ENCODE measurements around the gene WBP4.
"Not testable (repeated sequence)": the region's sequence is repeated elsewhere in the genome, so short reads cannot be mapped to it uniquely, and the experiment has no call there.

WBP4 gene

GRCh38 chr13:41042419-41042818 is 18.9 kb upstream of the WBP4 start:
- H3K27me3 ChIP-seq (replicated peaks; ENCODE audit: control insufficient read depth, insufficient read depth, low read length, poor library complexity, severe bottlenecking); H3K27ac ChIP-seq (ENCODE audit: insufficient read depth, low read length, poor library complexity, severe bottlenecking); H3K4me1 ChIP-seq (ENCODE audit: control insufficient read depth, insufficient read depth, low read length, poor library complexity, severe bottlenecking); H3K36me3 ChIP-seq (ENCODE audit: control insufficient read depth, insufficient read depth, low read length); DNase-seq; H3K9me3 ChIP-seq (ENCODE audit: control insufficient read depth, low read length); H3K4me3 ChIP-seq (ENCODE audit: insufficient read depth, low read depth, low read length, poor library complexity, severe bottlenecking): not testable (repeated sequence)

GRCh38 chr13:41048640-41049039 is 12.7 kb upstream of the WBP4 start:
- no peaks in the 10 kb centered on the region for H3K27me3 ChIP-seq (replicated peaks; ENCODE audit: control insufficient read depth, insufficient read depth, low read length, poor library complexity, severe bottlenecking)
- no peaks in the 10 kb centered on the region for H3K9me3 ChIP-seq (ENCODE audit: control insufficient read depth, low read length)
- H3K4me3 ChIP-seq (ENCODE audit: insufficient read depth, low read depth, low read length, poor library complexity, severe bottlenecking), result no peak overlapping the region
- no peak for DNase-seq
- H3K36me3 ChIP-seq (ENCODE audit: control insufficient read depth, insufficient read depth, low read length), result no peaks in the 10 kb centered on the region
- no peaks in the 10 kb centered on the region for H3K4me1 ChIP-seq (ENCODE audit: control insufficient read depth, insufficient read depth, low read length, poor library complexity, severe bottlenecking)
- no peak overlapping the region for H3K27ac ChIP-seq (ENCODE audit: insufficient read depth, low read length, poor library complexity, severe bottlenecking)

GRCh38 chr13:41049480-41050440 is 11.5 kb upstream of the WBP4 start:
- no peak for DNase-seq
- H3K27ac ChIP-seq (ENCODE audit: insufficient read depth, low read length, poor library complexity, severe bottlenecking), result no peak overlapping the region

GRCh38 chr13:41052441-41052840 is 8.9 kb upstream of the WBP4 start:
- Histone ChIP-seq H3K4me3 (ENCODE audit: insufficient read depth, low read depth, low read length, poor library complexity, severe bottlenecking) (no peak overlapping the region), H3K27ac (ENCODE audit: insufficient read depth, low read length, poor library complexity, severe bottlenecking) (no peak overlapping the region), H3K9me3 (ENCODE audit: control insufficient read depth, low read length) (no peaks in the 10 kb centered on the region), H3K4me1 (ENCODE audit: control insufficient read depth, insufficient read depth, low read length, poor library complexity, severe bottlenecking) (peaks cover 4% of the 10 kb centered on the region), H3K27me3 (replicated peaks; ENCODE audit: control insufficient read depth, insufficient read depth, low read length, poor library complexity, severe bottlenecking) (no peaks in the 10 kb centered on the region), H3K36me3 (ENCODE audit: control insufficient read depth, insufficient read depth, low read length) (no peaks in the 10 kb centered on the region)
- no peak for DNase-seq

More at GRCh38 chr13:41049480-41050440, 11.5 kb upstream of the WBP4 start:
- Histone ChIP-seq H3K9me3 (ENCODE audit: control insufficient read depth, low read length) (no peaks in the 10 kb centered on the region), H3K4me1 (ENCODE audit: control insufficient read depth, insufficient read depth, low read length, poor library complexity, severe bottlenecking) (peaks cover 4% of the 10 kb centered on the region), H3K27me3 (replicated peaks; ENCODE audit: control insufficient read depth, insufficient read depth, low read length, poor library complexity, severe bottlenecking) (no peaks in the 10 kb centered on the region), H3K36me3 (ENCODE audit: control insufficient read depth, insufficient read depth, low read length) (no peaks in the 10 kb centered on the region), H3K4me3 (ENCODE audit: insufficient read depth, low read depth, low read length, poor library complexity, severe bottlenecking) (no peak overlapping the region)

GRCh38 chr13:41053384-41053826 is 7.9 kb upstream of the WBP4 start:
- Histone ChIP-seq H3K27ac (ENCODE audit: insufficient read depth, low read length, poor library complexity, severe bottlenecking) (no peak overlapping the region), H3K36me3 (ENCODE audit: control insufficient read depth, insufficient read depth, low read length) (no peaks in the 10 kb centered on the region), H3K4me1 (ENCODE audit: control insufficient read depth, insufficient read depth, low read length, poor library complexity, severe bottlenecking) (peaks cover 4% of the 10 kb centered on the region), H3K9me3 (ENCODE audit: control insufficient read depth, low read length) (no peaks in the 10 kb centered on the region), H3K27me3 (replicated peaks; ENCODE audit: control insufficient read depth, insufficient read depth, low read length, poor library complexity, severe bottlenecking) (no peaks in the 10 kb centered on the region), H3K4me3 (ENCODE audit: insufficient read depth, low read depth, low read length, poor library complexity, severe bottlenecking) (no peak overlapping the region)
- no peak for DNase-seq

- Histone ChIP-seq H3K27me3 (replicated peaks; ENCODE audit: control insufficient read depth, insufficient read depth, low read length, poor library complexity, severe bottlenecking) (no peaks in the 10 kb centered on the region), H3K4me3 (ENCODE audit: insufficient read depth, low read depth, low read length, poor library complexity, severe bottlenecking) (no peak overlapping the region), H3K27ac (ENCODE audit: insufficient read depth, low read length, poor library complexity, severe bottlenecking) (no peak overlapping the region), H3K4me1 (ENCODE audit: control insufficient read depth, insufficient read depth, low read length, poor library complexity, severe bottlenecking) (peaks cover 4% of the 10 kb centered on the region), H3K36me3 (ENCODE audit: control insufficient read depth, insufficient read depth, low read length) (no peaks in the 10 kb centered on the region), H3K9me3 (ENCODE audit: control insufficient read depth, low read length) (no peaks in the 10 kb centered on the region)
- peak in 1 of 3 donors; percentile 21 for DNase-seq
Observed at GRCh38 chr13:41054212-41054877, 7.0 kb upstream of the WBP4 start.

- Histone ChIP-seq H3K4me1 (ENCODE audit: control insufficient read depth, insufficient read depth, low read length, poor library complexity, severe bottlenecking) (peaks cover 4% of the 10 kb centered on the region), H3K9me3 (ENCODE audit: control insufficient read depth, low read length) (no peaks in the 10 kb centered on the region), H3K27ac (ENCODE audit: insufficient read depth, low read length, poor library complexity, severe bottlenecking) (no peak overlapping the region), H3K36me3 (ENCODE audit: control insufficient read depth, insufficient read depth, low read length) (no peaks in the 10 kb centered on the region), H3K27me3 (replicated peaks; ENCODE audit: control insufficient read depth, insufficient read depth, low read length, poor library complexity, severe bottlenecking) (no peaks in the 10 kb centered on the region), H3K4me3 (ENCODE audit: insufficient read depth, low read depth, low read length, poor library complexity, severe bottlenecking) (no peak overlapping the region)
- no peak for DNase-seq
Observed at GRCh38 chr13:41054919-41055619, 6.2 kb upstream of the WBP4 start.

GRCh38 chr13:41056194-41056593 is 5.1 kb upstream of the WBP4 start:
- no peak overlapping the region for H3K4me3 ChIP-seq (ENCODE audit: insufficient read depth, low read depth, low read length, poor library complexity, severe bottlenecking)
- H3K36me3 ChIP-seq (ENCODE audit: control insufficient read depth, insufficient read depth, low read length), result no peaks in the 10 kb centered on the region
- no peaks in the 10 kb centered on the region for H3K9me3 ChIP-seq (ENCODE audit: control insufficient read depth, low read length)
- no peak overlapping the region for H3K27ac ChIP-seq (ENCODE audit: insufficient read depth, low read length, poor library complexity, severe bottlenecking)
- no peaks in the 10 kb centered on the region for H3K27me3 ChIP-seq (replicated peaks; ENCODE audit: control insufficient read depth, insufficient read depth, low read length, poor library complexity, severe bottlenecking)
- peaks cover 4% of the 10 kb centered on the region for H3K4me1 ChIP-seq (ENCODE audit: control insufficient read depth, insufficient read depth, low read length, poor library complexity, severe bottlenecking)
- no peak for DNase-seq

- Histone ChIP-seq H3K4me1 (ENCODE audit: control insufficient read depth, insufficient read depth, low read length, poor library complexity, severe bottlenecking) (peaks cover 4% of the 10 kb centered on the region), H3K9me3 (ENCODE audit: control insufficient read depth, low read length) (no peaks in the 10 kb centered on the region), H3K4me3 (ENCODE audit: insufficient read depth, low read depth, low read length, poor library complexity, severe bottlenecking) (no peak overlapping the region), H3K36me3 (ENCODE audit: control insufficient read depth, insufficient read depth, low read length) (no peaks in the 10 kb centered on the region), H3K27me3 (replicated peaks; ENCODE audit: control insufficient read depth, insufficient read depth, low read length, poor library complexity, severe bottlenecking) (no peaks in the 10 kb centered on the region), H3K27ac (ENCODE audit: insufficient read depth, low read length, poor library complexity, severe bottlenecking) (no peak overlapping the region)
- DNase-seq, result no peak
Observed at GRCh38 chr13:41056826-41057711, 4.2 kb upstream of the WBP4 start.
